Astrocyte of the spinal cord (primary cell): Measurements from ENCODE around the gene PCSK5.

Source experiments
- DNase-seq: peaks from one replicate; pipeline ENCODE4 v3.0.0; 2011; ENCODE audit warnings: low read depth, low spot score
- H3K4me3 ChIP-seq: 2 replicates; pipeline ENCODE4 v1.5.1; 2011; ENCODE audit warnings: low read depth, mild to moderate bottlenecking, low read length, moderate library complexity
- in situ Hi-C: cut with HindIII; loops from 2 replicates; pipeline ENCODE4 v1.10.0; 2017; ENCODE audit warnings: low sequenced_read_pairs
- TF ChIP-seq, protein P1 (sequence below): IDR thresholded peaks from 2 replicates; pipeline ENCODE4 v1.5.1; 2012; ENCODE audit warnings: low read depth, mild to moderate bottlenecking, low read length, inconsistent platforms

The PCSK5 gene

DNA sequence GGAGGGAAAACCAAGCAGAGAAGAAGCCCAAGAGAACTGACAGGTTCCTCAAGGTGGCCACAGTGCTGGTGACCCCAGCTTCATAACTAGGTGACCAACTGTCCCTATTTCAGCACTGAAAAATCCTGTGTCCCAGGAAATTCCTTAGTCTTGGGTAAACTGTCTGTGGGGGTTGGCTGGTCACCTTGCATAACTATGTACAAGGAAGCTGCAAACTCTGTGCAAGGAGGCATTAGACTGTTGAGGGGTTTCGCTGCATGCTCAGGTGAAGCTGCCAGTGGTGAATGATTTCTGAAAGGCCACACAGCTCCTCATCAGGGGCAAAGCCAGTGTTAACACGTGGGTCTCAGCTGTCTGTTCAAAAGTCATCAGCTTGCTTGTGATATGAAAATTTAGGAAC lies 36.9 kb downstream of the PCSK5 start:
- DNase-seq: no peak
- TF ChIP-seq, protein P1, sequence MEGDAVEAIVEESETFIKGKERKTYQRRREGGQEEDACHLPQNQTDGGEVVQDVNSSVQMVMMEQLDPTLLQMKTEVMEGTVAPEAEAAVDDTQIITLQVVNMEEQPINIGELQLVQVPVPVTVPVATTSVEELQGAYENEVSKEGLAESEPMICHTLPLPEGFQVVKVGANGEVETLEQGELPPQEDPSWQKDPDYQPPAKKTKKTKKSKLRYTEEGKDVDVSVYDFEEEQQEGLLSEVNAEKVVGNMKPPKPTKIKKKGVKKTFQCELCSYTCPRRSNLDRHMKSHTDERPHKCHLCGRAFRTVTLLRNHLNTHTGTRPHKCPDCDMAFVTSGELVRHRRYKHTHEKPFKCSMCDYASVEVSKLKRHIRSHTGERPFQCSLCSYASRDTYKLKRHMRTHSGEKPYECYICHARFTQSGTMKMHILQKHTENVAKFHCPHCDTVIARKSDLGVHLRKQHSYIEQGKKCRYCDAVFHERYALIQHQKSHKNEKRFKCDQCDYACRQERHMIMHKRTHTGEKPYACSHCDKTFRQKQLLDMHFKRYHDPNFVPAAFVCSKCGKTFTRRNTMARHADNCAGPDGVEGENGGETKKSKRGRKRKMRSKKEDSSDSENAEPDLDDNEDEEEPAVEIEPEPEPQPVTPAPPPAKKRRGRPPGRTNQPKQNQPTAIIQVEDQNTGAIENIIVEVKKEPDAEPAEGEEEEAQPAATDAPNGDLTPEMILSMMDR: no peak
- in situ Hi-C loops: no loop called here
- H3K4me3 ChIP-seq: no peak overlapping the region

DNA sequence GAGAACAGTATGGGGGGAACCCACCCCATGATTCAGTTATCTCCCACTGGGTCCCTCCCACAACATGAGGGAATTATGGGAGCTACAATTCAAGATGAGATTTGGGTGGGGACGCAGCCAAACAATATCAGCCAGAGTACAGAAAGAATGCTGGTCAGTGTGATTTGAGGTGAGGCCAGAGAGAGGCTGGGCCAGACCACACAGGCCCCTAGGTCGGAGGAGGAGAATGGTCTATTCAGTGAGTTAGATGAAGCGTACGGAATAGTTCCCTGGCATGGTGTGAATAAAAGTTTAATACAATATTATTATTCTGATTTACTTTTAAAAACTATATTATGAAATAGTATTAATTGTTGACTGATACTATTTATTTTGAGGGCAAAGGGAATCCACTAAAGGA lies 39.7 kb downstream of the PCSK5 start:
- no peak for DNase-seq
- in situ Hi-C loops: no loop called here
- TF ChIP-seq, protein P1: no peak
- H3K4me3 ChIP-seq: no peak overlapping the region

DNA sequence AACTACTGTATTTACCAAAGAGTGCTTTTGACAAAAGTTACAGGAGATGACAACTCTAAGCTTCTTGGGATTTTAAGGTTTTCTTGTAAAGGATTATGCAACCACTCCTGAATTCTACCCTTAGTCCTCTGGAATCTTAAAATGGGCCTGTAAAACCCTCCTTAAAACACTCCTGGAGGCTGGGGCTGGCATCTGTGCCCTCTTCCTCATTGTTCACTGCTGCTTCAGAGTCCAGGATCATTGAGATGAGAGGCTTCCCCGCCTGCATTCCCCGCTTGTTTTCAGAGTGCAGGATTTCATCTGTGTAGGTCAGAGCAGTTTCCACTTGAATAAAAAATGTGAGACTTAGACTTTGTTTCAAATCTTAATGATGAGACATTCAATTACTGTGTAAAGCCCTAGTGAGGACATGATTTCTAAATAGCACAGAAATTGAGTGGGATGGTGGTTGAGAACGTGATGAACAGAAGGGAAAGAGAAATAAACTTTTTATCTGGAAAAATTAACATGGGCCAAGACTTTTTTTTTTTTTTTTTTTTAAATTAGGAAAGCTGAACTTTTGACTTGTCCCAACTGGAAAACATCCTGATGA lies 40.4 kb downstream of the PCSK5 start:
- H3K4me3 ChIP-seq: no peak overlapping the region
- in situ Hi-C loops: no loop called here
- TF ChIP-seq, protein P1: no peak
- peak; percentile 19 for DNase-seq

DNA sequence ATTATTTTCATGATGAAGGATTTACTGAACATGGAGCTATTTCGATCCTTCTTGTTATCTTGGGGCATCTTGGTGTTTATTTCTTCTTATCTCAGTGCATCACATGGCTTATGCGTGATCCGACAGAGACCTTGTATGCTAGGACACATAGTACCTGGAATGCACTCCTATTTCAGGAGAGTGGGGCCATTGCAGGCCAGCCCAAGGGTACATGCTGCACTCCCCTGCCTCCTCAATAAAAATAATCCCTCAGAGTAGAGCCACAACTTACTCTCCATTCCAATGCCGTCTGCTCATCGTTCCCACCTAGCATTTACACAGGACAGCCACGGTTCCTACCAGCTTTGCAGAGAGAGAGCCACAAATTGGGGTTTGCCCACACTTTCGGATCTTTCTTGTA lies 43.5 kb downstream of the PCSK5 start:
- DNase-seq: no peak
- H3K4me3 ChIP-seq: no peak overlapping the region
- in situ Hi-C loops: no loop called here
- TF ChIP-seq, protein P1: no peak

DNA sequence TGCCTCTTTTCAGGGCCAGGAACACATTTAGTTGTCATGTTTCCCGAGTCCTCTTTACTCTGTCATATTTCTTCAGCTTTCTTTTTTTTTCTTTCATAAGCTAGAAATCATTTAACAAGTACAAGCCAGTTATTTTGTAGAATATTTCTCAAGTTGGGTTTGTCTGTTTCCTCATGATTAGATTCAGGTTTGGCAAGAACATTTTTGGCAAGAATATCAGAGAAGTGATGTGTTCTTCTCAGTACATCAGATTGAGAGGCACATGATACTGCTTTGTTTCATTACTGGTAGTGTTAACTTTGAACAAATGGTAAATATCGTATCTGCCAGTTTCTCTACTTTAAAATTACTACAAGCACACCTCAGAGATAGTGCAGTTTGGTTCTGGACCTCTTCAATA lies 45.1 kb downstream of the PCSK5 start:
- no peak for DNase-seq
- in situ Hi-C loops: no loop called here
- no peak overlapping the region for H3K4me3 ChIP-seq
- TF ChIP-seq, protein P1: no peak

DNA sequence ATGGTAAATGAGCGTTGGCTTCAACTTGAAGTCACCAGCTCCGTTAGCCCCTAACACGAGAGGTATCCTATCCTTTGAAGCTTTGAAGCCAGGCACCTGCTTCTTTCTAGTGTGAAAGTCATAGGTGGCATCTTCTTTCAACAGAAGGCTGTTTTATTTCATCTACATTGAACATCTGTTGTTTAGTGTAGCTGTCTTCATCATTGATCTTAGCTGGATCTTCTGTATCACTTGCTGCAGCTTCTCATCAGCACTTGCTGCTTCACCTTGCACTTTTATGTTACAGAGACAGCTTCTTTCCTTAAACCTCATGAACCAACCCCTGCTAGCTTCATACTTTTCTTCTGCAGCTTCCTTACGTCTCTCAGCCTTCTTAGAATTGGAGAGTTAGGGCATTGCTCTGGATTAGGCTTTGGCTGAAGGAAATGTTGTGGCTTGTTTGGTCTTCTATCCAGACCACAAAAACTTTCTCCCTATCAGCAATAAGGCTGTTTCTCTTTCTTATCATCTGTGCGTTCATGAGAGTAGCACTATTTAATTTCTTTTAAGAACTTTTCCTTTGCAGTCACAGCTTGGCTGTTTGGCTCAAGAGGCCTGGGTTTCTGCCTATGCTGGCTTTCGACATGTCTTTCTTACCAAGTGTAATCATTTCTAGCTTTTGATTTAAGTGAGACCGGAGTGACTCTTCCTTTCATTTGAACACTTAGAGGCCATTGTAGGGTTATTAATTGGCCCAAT lies 47.2 kb downstream of the PCSK5 start:
- TF ChIP-seq, protein P1: no peak
- in situ Hi-C loops: no loop called here
- no peak for DNase-seq
- no peak overlapping the region for H3K4me3 ChIP-seq
